Loucy (cell line): ENCODE results near the gene MRPL47.

Experiments used
- H2AFZ ChIP-seq: fragments of 200-600 bp; sonication (generic); 2 replicates; pipeline ENCODE4 v1.6.0; 2016; ENCODE audit warnings: antibody characterized with exemption, mild to moderate bottlenecking, low read length, moderate library complexity
- H3F3A ChIP-seq: fragments of 200-600 bp; 2 replicates; pipeline ENCODE4 v1.6.0; 2016; ENCODE audit warnings: antibody characterized with exemption, low read depth, mild to moderate bottlenecking
- H3K27me3 ChIP-seq: fragments of 200-600 bp; sonication (generic); 2 replicates; pipeline ENCODE4 v1.6.1; 2014; ENCODE audit warnings: low read length, mild to moderate bottlenecking; ENCODE audit not compliant: insufficient read depth, poor library complexity, severe bottlenecking
- H3K36me3 ChIP-seq: fragments of 200-600 bp; sonication (generic); 2 replicates; pipeline ENCODE4 v1.6.1; 2016; ENCODE audit warnings: low read length; ENCODE audit not compliant: insufficient read depth
- H3K4me1 ChIP-seq: fragments of 200-600 bp; sonication (generic); 2 replicates; pipeline ENCODE4 v1.5.1; 2014; ENCODE audit warnings: low read length, mild to moderate bottlenecking; ENCODE audit not compliant: insufficient read depth, poor library complexity, severe bottlenecking
- H3K4me2 ChIP-seq: fragments of 200-600 bp; sonication (generic); 2 replicates; pipeline ENCODE4 v1.6.0; 2014; ENCODE audit warnings: antibody characterized with exemption, low read length, low read depth, mild to moderate bottlenecking; ENCODE audit not compliant: poor library complexity, severe bottlenecking
- H3K4me3 ChIP-seq: fragments of 200-600 bp; sonication (generic); 2 replicates; pipeline ENCODE4 v1.5.1; 2014; ENCODE audit warnings: low read length, mild to moderate bottlenecking, mixed read lengths; ENCODE audit not compliant: poor library complexity, severe bottlenecking
- H3K79me2 ChIP-seq: fragments of 200-600 bp; sonication (generic); 2 replicates; pipeline ENCODE4 v1.6.1; 2014; ENCODE audit warnings: low read length; ENCODE audit not compliant: insufficient read depth
- H3K9ac ChIP-seq: fragments of 200-600 bp; sonication (generic); 2 replicates; pipeline ENCODE4 v1.6.0; 2014; ENCODE audit warnings: mild to moderate bottlenecking, low read depth, low read length, moderate library complexity; ENCODE audit not compliant: poor library complexity, severe bottlenecking
- H3K9me2 ChIP-seq: fragments of 200-600 bp; sonication (generic); replicated peaks from 2 replicates; pipeline ENCODE4 v1.6.1; 2016; ENCODE audit warnings: low read depth, low read length, mixed read lengths
- H3K9me3 ChIP-seq: fragments of 200-600 bp; sonication (generic); 2 replicates; pipeline ENCODE4 v1.6.1; 2014; ENCODE audit warnings: mild to moderate bottlenecking, antibody characterized with exemption, low read length, low read depth; ENCODE audit not compliant: insufficient read depth
- H4K20me1 ChIP-seq: fragments of 200-600 bp; sonication (generic); 2 replicates; pipeline ENCODE4 v1.6.0; 2014; ENCODE audit warnings: antibody characterized with exemption, low read length, mild to moderate bottlenecking; ENCODE audit not compliant: insufficient read depth, poor library complexity, severe bottlenecking
- CTCF ChIP-seq: fragments of 200-600 bp; sonication (generic); conservative IDR thresholded peaks from 2 replicates; pipeline ENCODE4 v1.5.1; 2014; ENCODE audit warnings: mild to moderate bottlenecking, antibody characterized with exemption, low read length
- EZH2phosphoT487 ChIP-seq: fragments of 200-600 bp; IDR thresholded peaks from 2 replicates; pipeline ENCODE4 v1.6.1; 2018; ENCODE audit warnings: antibody characterized with exemption, mild to moderate bottlenecking, moderate library complexity, borderline replicate concordance

The MRPL47 gene

GRCh38 chr3:179562591-179563270 lies 41.7 kb downstream of the MRPL47 start, which contains the start of gene ACTL6A:
Gene ACTL6A, plus strand, starts transcription at chr3:179562926. Its CDS starts 167 bp downstream, at chr3:179563093.
- peak within 1 kb of the TSS; percentile 90 for H3K4me2 ChIP-seq

GRCh38 chr3:179560791-179561190 lies 43.6 kb downstream of the MRPL47 start:
- H4K20me1 ChIP-seq, result peaks cover 23% of the 10 kb centered on the region
- no peak overlapping the region for H3K9ac ChIP-seq
- no peaks in the 10 kb centered on the region for H3F3A ChIP-seq
- H3K9me2 ChIP-seq, result no peaks in the 10 kb centered on the region
- peaks cover 25% of the 10 kb centered on the region for H3K4me1 ChIP-seq
- no peak overlapping the region for H3K4me3 ChIP-seq
- H3K36me3 ChIP-seq, result no peaks in the 10 kb centered on the region
- TF ChIP-seq EZH2phosphoT487 (no peak), CTCF (no peak)
- no peaks in the 10 kb centered on the region for H3K9me3 ChIP-seq
- no peak overlapping the region for H2AFZ ChIP-seq
- H3K79me2 ChIP-seq, result peaks cover 27% of the 10 kb centered on the region
- H3K27me3 ChIP-seq, result no peaks in the 10 kb centered on the region
- H3K4me2 ChIP-seq, result no peak overlapping the region

More at GRCh38 chr3:179562591-179563270, 41.7 kb downstream of the MRPL47 start, which contains the start of gene ACTL6A:
- H3K79me2 ChIP-seq, result peaks cover 46% of the 10 kb centered on the region
- peak within 1 kb of the TSS; percentile 83 for H3K4me3 ChIP-seq
- H3K36me3 ChIP-seq, result no peaks in the 10 kb centered on the region
- H2AFZ ChIP-seq, result peak within 1 kb of the TSS; percentile 96
- no peak for TF ChIP-seq EZH2phosphoT487
- no peak for TF ChIP-seq CTCF
- no peaks in the 10 kb centered on the region for H3F3A ChIP-seq
- H3K9me2 ChIP-seq, result no peaks in the 10 kb centered on the region
- H3K9me3 ChIP-seq, result no peaks in the 10 kb centered on the region
- H3K4me1 ChIP-seq, result peaks cover 36% of the 10 kb centered on the region
- peaks cover 38% of the 10 kb centered on the region for H4K20me1 ChIP-seq
- H3K9ac ChIP-seq, result peak within 1 kb of the TSS; percentile 82
- no peaks in the 10 kb centered on the region for H3K27me3 ChIP-seq

GRCh38 chr3:179558742-179559364 lies 45.6 kb downstream of the MRPL47 start:
- TF ChIP-seq EZH2phosphoT487 (no peak), CTCF (peak; percentile 91)
- Histone ChIP-seq H3K4me1 (peaks cover 11% of the 10 kb centered on the region), H3K4me2 (no peak overlapping the region), H3K9me3 (no peaks in the 10 kb centered on the region), H3K79me2 (peaks cover 7% of the 10 kb centered on the region), H3K27me3 (no peaks in the 10 kb centered on the region), H2AFZ (peak overlapping the region; percentile 86), H3F3A (no peaks in the 10 kb centered on the region), H3K9ac (no peak overlapping the region), H4K20me1 (peaks cover 4% of the 10 kb centered on the region), H3K9me2 (no peaks in the 10 kb centered on the region), H3K36me3 (no peaks in the 10 kb centered on the region), H3K4me3 (no peak overlapping the region)
